ENCODE results near the gene SRPRB.

SRPRB gene

GRCh38 chr3:133829310-133829707, 23.7 kb downstream of the SRPRB start:
- Histone ChIP-seq H3F3A (ENCODE audit: insufficient read depth, low read length) (no peaks in the 10 kb centered on the region), H3K4me3 (ENCODE audit: low read length) (no peak overlapping the region), H3K4me1 (ENCODE audit: low read length) (no peaks in the 10 kb centered on the region), H2AFZ (ENCODE audit: low read length) (no peak overlapping the region), H3K4me2 (ENCODE audit: low read depth, low read length) (no peak overlapping the region), H3K36me3 (replicated peaks; ENCODE audit: insufficient read depth, low read length) (no peaks in the 10 kb centered on the region; the same call in 1 of the 2 replicates), H3K9ac (ENCODE audit: low read length) (no peak overlapping the region), H3K27ac (ENCODE audit: low read length) (no peak overlapping the region), H3K9me2 (replicated peaks; ENCODE audit: insufficient read depth, low read length) (no peaks in the 10 kb centered on the region), H3K27me3 (replicated peaks; ENCODE audit: insufficient read depth, low read length) (no peaks in the 10 kb centered on the region), H3K79me2 (ENCODE audit: low read length) (no peaks in the 10 kb centered on the region), H4K20me1 (ENCODE audit: insufficient read depth, low read length) (no peaks in the 10 kb centered on the region), H3K9me3 (replicated peaks; ENCODE audit: insufficient read depth, low read length) (no peaks in the 10 kb centered on the region)
- no peak for TF ChIP-seq EZH2 (optimal IDR thresholded peaks at IDR 0.05; ENCODE audit: low read depth, low read length)
- no peak for TF ChIP-seq EZH2phosphoT487 (IDR thresholded peaks at IDR 0.05; ENCODE audit: low read length)
- no peak for DNase-seq

- H3F3A ChIP-seq (ENCODE audit: insufficient read depth, low read length): no peaks in the 10 kb centered on the region
- DNase-seq: no peak
- H3K4me2 ChIP-seq (ENCODE audit: low read depth, low read length): no peak overlapping the region
- H2AFZ ChIP-seq (ENCODE audit: low read length): no peak overlapping the region
- H3K27me3 ChIP-seq (replicated peaks; ENCODE audit: insufficient read depth, low read length): no peaks in the 10 kb centered on the region
- no peak overlapping the region for H3K4me3 ChIP-seq (ENCODE audit: low read length)
- H3K4me1 ChIP-seq (ENCODE audit: low read length): no peaks in the 10 kb centered on the region
- no peaks in the 10 kb centered on the region for H4K20me1 ChIP-seq (ENCODE audit: insufficient read depth, low read length)
- no peaks in the 10 kb centered on the region for H3K79me2 ChIP-seq (ENCODE audit: low read length)
- H3K9ac ChIP-seq (ENCODE audit: low read length): no peak overlapping the region
- H3K9me3 ChIP-seq (replicated peaks; ENCODE audit: insufficient read depth, low read length): no peaks in the 10 kb centered on the region
- TF ChIP-seq EZH2 (optimal IDR thresholded peaks at IDR 0.05; ENCODE audit: low read depth, low read length) (no peak), CTCF (IDR thresholded peaks at IDR 0.05; ENCODE audit: low read length) (no peak), EZH2phosphoT487 (IDR thresholded peaks at IDR 0.05; ENCODE audit: low read length) (no peak)
- no peaks in the 10 kb centered on the region; the same call in 1 of the 2 replicates for H3K36me3 ChIP-seq (replicated peaks; ENCODE audit: insufficient read depth, low read length)
- H3K9me2 ChIP-seq (replicated peaks; ENCODE audit: insufficient read depth, low read length): no peaks in the 10 kb centered on the region
- no peak overlapping the region for H3K27ac ChIP-seq (ENCODE audit: low read length)
Observed at GRCh38 chr3:133830071-133830470, 24.5 kb downstream of the SRPRB start.

GRCh38 chr3:133831966-133832801, 26.6 kb downstream of the SRPRB start:
- Histone ChIP-seq H3K9me2 (replicated peaks; ENCODE audit: insufficient read depth, low read length) (no peaks in the 10 kb centered on the region), H3K27ac (ENCODE audit: low read length) (no peak overlapping the region), H3K9me3 (replicated peaks; ENCODE audit: insufficient read depth, low read length) (no peaks in the 10 kb centered on the region), H3K9ac (ENCODE audit: low read length) (no peak overlapping the region), H3F3A (ENCODE audit: insufficient read depth, low read length) (no peaks in the 10 kb centered on the region), H3K4me2 (ENCODE audit: low read depth, low read length) (no peak overlapping the region), H4K20me1 (ENCODE audit: insufficient read depth, low read length) (no peaks in the 10 kb centered on the region), H3K79me2 (ENCODE audit: low read length) (no peaks in the 10 kb centered on the region), H3K36me3 (replicated peaks; ENCODE audit: insufficient read depth, low read length) (no peaks in the 10 kb centered on the region), H3K27me3 (replicated peaks; ENCODE audit: insufficient read depth, low read length) (no peaks in the 10 kb centered on the region), H3K4me1 (ENCODE audit: low read length) (no peaks in the 10 kb centered on the region), H3K4me3 (ENCODE audit: low read length) (no peak overlapping the region), H2AFZ (ENCODE audit: low read length) (no peak overlapping the region)
- TF ChIP-seq CTCF (IDR thresholded peaks at IDR 0.05; ENCODE audit: low read length) (no peak), EZH2 (optimal IDR thresholded peaks at IDR 0.05; ENCODE audit: low read depth, low read length) (no peak), EZH2phosphoT487 (IDR thresholded peaks at IDR 0.05; ENCODE audit: low read length) (no peak)
- no peak for DNase-seq

- Histone ChIP-seq H3K27me3 (replicated peaks; ENCODE audit: insufficient read depth, low read length) (no peaks in the 10 kb centered on the region), H3K9me2 (replicated peaks; ENCODE audit: insufficient read depth, low read length) (no peaks in the 10 kb centered on the region), H3K36me3 (replicated peaks; ENCODE audit: insufficient read depth, low read length) (no peaks in the 10 kb centered on the region), H2AFZ (ENCODE audit: low read length) (no peak overlapping the region), H3K4me1 (ENCODE audit: low read length) (no peaks in the 10 kb centered on the region), H3K4me3 (ENCODE audit: low read length) (no peak overlapping the region), H3K9ac (ENCODE audit: low read length) (no peak overlapping the region), H4K20me1 (ENCODE audit: insufficient read depth, low read length) (no peaks in the 10 kb centered on the region), H3K79me2 (ENCODE audit: low read length) (no peaks in the 10 kb centered on the region), H3K27ac (ENCODE audit: low read length) (no peak overlapping the region), H3F3A (ENCODE audit: insufficient read depth, low read length) (no peaks in the 10 kb centered on the region), H3K9me3 (replicated peaks; ENCODE audit: insufficient read depth, low read length) (no peaks in the 10 kb centered on the region), H3K4me2 (ENCODE audit: low read depth, low read length) (no peak overlapping the region)
- no peak for TF ChIP-seq EZH2 (optimal IDR thresholded peaks at IDR 0.05; ENCODE audit: low read depth, low read length)
- TF ChIP-seq CTCF (IDR thresholded peaks at IDR 0.05; ENCODE audit: low read length): no peak
- TF ChIP-seq EZH2phosphoT487 (IDR thresholded peaks at IDR 0.05; ENCODE audit: low read length): no peak
- DNase-seq: no peak
Observed at GRCh38 chr3:133832802-133833144, 27.2 kb downstream of the SRPRB start.

Measured in MM.1S (cell line).